Measurements from ENCODE around the gene PNMT. TPM values are rescaled to one million over a fixed set of nuclear protein-coding genes. Genes with fewer than 3 reads are reported as not detected.
A peak's percentile ranks its signal among the peaks of the same experiment; 100 is the strongest.

PNMT gene
- total and polyA plus RNA-seq, 4 donors, result 1.9 to 4.3 (median 3.5) TPM

DNA sequence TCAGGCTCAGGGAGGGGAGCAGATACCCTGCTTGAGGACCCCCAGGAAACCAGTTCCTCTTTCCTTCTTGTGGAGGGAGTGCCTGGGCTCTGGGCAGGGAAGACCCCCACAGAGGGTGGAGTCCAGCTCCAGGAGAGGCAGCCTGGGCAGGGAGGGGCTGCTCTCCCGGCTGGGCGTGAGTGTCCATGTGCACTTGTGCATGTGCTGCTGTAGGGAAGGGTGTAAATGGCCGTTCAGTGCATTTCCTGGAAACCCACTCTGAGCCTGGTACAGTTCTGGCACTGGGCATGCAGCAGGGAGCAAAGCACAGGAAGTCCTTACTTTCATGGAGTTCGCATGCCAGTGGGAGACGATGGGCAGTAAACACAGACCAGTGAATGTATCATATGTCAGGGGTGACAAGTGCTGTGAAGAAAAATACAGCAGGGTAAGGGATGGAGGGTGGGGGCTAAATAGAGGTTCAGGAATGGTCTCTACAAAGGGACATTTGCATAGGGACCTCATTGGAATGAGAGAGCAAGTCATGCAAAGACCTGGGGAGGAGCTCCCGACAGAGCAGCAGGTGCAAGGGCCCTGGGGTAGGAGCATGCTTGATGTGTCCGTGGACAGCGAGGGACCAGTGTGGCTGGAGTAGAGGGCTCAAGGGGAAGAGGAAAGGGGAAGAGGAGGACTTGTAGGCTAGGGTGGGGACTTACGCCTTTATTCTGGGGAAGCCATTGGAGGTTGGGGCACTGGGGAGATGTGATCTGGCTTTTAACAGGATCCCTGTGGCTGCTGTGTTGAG lies 25.8 kb upstream of the PNMT start:
- no peak overlapping the region for H3K9ac ChIP-seq (ENCODE audit: insufficient read depth in 1 of 2, low read length in 2 of 2)
- TF ChIP-seq, protein P1, sequence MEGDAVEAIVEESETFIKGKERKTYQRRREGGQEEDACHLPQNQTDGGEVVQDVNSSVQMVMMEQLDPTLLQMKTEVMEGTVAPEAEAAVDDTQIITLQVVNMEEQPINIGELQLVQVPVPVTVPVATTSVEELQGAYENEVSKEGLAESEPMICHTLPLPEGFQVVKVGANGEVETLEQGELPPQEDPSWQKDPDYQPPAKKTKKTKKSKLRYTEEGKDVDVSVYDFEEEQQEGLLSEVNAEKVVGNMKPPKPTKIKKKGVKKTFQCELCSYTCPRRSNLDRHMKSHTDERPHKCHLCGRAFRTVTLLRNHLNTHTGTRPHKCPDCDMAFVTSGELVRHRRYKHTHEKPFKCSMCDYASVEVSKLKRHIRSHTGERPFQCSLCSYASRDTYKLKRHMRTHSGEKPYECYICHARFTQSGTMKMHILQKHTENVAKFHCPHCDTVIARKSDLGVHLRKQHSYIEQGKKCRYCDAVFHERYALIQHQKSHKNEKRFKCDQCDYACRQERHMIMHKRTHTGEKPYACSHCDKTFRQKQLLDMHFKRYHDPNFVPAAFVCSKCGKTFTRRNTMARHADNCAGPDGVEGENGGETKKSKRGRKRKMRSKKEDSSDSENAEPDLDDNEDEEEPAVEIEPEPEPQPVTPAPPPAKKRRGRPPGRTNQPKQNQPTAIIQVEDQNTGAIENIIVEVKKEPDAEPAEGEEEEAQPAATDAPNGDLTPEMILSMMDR (IDR thresholded peaks at IDR 0.05; ENCODE audit: control extremely low read depth, extremely low read depth), result no peak
- no peaks in the 10 kb centered on the region for H3K9me3 ChIP-seq (ENCODE audit: control insufficient read depth in 4 of 4, insufficient read depth in 3 of 4, low read length in 3 of 4)
- no peaks in the 10 kb centered on the region for H3K27me3 ChIP-seq (ENCODE audit: control insufficient read depth in 3 of 3, insufficient read depth in 3 of 3, low read length in 2 of 3)
- DNase-seq (no peak), ATAC-seq (ENCODE audit: insufficient read depth, low FRiP score) (no peak)
- H3K27ac ChIP-seq (ENCODE audit: low read depth in 1 of 2, low read length in 1 of 2), result peak overlapping the region in 1 of 2 donors; percentile 20
- H3K4me3 ChIP-seq, result no peak overlapping the region
- H3K4me1 ChIP-seq (ENCODE audit: control insufficient read depth in 5 of 5, insufficient read depth in 5 of 5, low read length in 5 of 5), result peaks cover 0 to 52% (median 13%) of the 10 kb centered on the region in 5 donors
- WGBS, 2 donors, result 66 to 73% methylated on average over 9 of the region's 9 CpGs
- peaks cover 0 to 8% (median 1%) of the 10 kb centered on the region in 4 donors for H3K36me3 ChIP-seq (ENCODE audit: control insufficient read depth in 4 of 4, insufficient read depth in 4 of 4, low read length in 4 of 4)

DNA sequence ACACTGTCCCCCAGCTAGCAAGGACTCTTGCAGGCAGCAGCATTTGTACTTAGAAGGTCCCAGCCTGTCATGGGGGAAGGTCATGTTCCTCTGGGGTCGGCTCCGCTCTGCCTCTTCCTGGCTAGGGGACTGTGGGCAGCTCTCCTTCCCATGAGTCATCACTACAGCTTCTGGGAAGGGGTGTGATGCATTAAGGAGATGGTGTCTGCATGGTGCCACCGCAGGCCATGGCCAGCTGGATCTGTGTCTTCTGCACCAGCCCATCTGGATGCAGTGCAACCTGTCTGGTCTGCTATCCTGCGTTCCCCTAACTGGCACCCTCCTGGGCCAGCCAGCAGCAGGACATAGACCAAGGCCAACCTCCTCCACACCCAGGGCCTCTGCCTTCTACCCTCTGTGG lies 25.0 kb upstream of the PNMT start:
- 64 to 76% methylated on average over 4 of the region's 4 CpGs for WGBS, 2 donors
- no peak for ATAC-seq (ENCODE audit: insufficient read depth, low FRiP score)

DNA sequence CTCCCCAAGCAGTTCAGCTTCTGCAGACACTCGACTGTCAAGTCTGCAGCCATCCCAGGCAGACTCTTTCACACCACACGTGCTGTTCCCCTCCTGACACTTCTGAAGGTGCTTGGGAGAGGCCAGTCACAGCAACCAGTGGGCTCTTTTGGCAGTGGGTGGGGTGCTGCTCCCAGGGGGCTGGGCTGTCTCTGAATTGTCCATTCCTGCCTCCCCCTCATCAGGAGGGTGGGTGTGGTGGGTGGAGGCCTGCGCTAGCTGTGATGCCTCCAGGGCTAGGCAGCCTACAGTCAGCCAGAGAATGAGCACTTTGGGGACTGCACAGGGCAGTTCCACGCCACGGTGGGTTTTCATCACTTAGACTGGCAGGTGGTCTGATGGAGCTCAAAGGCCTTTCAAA lies 21.0 kb upstream of the PNMT start:
- peaks cover 0 to 29% (median 2%) of the 10 kb centered on the region in 5 donors for H3K4me1 ChIP-seq (ENCODE audit: control insufficient read depth in 5 of 5, insufficient read depth in 5 of 5, low read length in 5 of 5)
- H3K27me3 ChIP-seq (ENCODE audit: control insufficient read depth in 3 of 3, insufficient read depth in 3 of 3, low read length in 2 of 3), result no peaks in the 10 kb centered on the region
- TF ChIP-seq, protein P1 (IDR thresholded peaks at IDR 0.05; ENCODE audit: control extremely low read depth, extremely low read depth), result no peak
- H3K9ac ChIP-seq (ENCODE audit: insufficient read depth in 1 of 2, low read length in 2 of 2), result no peak overlapping the region
- H3K9me3 ChIP-seq (ENCODE audit: control insufficient read depth in 4 of 4, insufficient read depth in 3 of 4, low read length in 3 of 4), result no peaks in the 10 kb centered on the region
- DNase-seq, result no peak
- H3K36me3 ChIP-seq (ENCODE audit: control insufficient read depth in 4 of 4, insufficient read depth in 4 of 4, low read length in 4 of 4), result peaks cover 0 to 2% (median 1%) of the 10 kb centered on the region in 4 donors
- no peak overlapping the region for H3K27ac ChIP-seq (ENCODE audit: low read depth in 1 of 2, low read length in 1 of 2)
- H3K4me3 ChIP-seq, result no peak overlapping the region
- ATAC-seq (ENCODE audit: insufficient read depth, low FRiP score), result no peak
- WGBS, 2 donors, result 81 to 84% methylated on average over 5 of the region's 5 CpGs

More for the DNA sequence above, 25.0 kb upstream of the PNMT start:
- H3K27me3 ChIP-seq (ENCODE audit: control insufficient read depth in 3 of 3, insufficient read depth in 3 of 3, low read length in 2 of 3), result no peaks in the 10 kb centered on the region
- peaks cover 0 to 4% (median 1%) of the 10 kb centered on the region in 4 donors for H3K36me3 ChIP-seq (ENCODE audit: control insufficient read depth in 4 of 4, insufficient read depth in 4 of 4, low read length in 4 of 4)
- no peak overlapping the region for H3K4me3 ChIP-seq
- no peak overlapping the region for H3K9ac ChIP-seq (ENCODE audit: insufficient read depth in 1 of 2, low read length in 2 of 2)
- no peak for DNase-seq
- no peaks in the 10 kb centered on the region for H3K9me3 ChIP-seq (ENCODE audit: control insufficient read depth in 4 of 4, insufficient read depth in 3 of 4, low read length in 3 of 4)
- H3K4me1 ChIP-seq (ENCODE audit: control insufficient read depth in 5 of 5, insufficient read depth in 5 of 5, low read length in 5 of 5), result peaks cover 0 to 45% (median 7%) of the 10 kb centered on the region in 5 donors
- H3K27ac ChIP-seq (ENCODE audit: low read depth in 1 of 2, low read length in 1 of 2), result peak overlapping the region in 1 of 2 donors; percentile 13
- TF ChIP-seq, protein P1 (IDR thresholded peaks at IDR 0.05; ENCODE audit: control extremely low read depth, extremely low read depth), result no peak
